ENCODE measurements around the gene NUDT17.

DNA sequence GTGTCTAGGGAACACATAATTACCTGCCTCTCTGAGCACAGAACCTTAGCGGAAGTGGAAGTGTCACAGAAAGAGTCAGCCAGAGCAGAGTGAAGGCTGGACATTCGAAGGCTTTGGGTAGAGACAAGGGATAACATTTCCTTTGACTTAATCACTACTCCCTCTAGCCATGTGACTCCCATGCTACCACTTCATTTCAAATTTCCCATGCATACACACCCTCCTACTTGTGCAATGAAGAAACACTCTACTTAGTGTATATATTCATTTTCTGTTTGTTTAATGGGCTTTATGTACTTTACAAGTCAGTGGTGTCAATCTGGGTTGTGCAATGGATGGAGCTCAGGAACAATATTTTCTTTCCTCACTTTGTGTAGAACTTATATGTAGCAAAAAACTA, 33.3 kb downstream of the NUDT17 start:
- no peak for TF ChIP-seq CTCF (IDR thresholded peaks at IDR 0.05; ENCODE audit: poor library complexity, severe bottlenecking)
- TF ChIP-seq EP300 (conservative IDR thresholded peaks at IDR 0.05; ENCODE audit: poor library complexity, severe bottlenecking): no peak
- TF ChIP-seq EZH2 (IDR thresholded peaks at IDR 0.05; ENCODE audit: borderline replicate concordance, insufficient read depth, low read length, poor library complexity, severe bottlenecking): no peak
- no peak for TF ChIP-seq POLR2AphosphoS5 (IDR thresholded peaks at IDR 0.05)
- no peak for TF ChIP-seq SMC3 (conservative IDR thresholded peaks at IDR 0.05; ENCODE audit: poor library complexity)

All from neural cell (in vitro differentiated cells).